ENCODE results near the gene DLGAP1. TPM values are rescaled to one million over a fixed set of nuclear protein-coding genes. Genes with fewer than 3 reads are reported as not detected.
A peak's percentile ranks its signal among the peaks of the same experiment; 100 is the strongest.

The DLGAP1 gene
- total RNA-seq, 1 donor from 2014 or later, result 4.4 TPM

DNA sequence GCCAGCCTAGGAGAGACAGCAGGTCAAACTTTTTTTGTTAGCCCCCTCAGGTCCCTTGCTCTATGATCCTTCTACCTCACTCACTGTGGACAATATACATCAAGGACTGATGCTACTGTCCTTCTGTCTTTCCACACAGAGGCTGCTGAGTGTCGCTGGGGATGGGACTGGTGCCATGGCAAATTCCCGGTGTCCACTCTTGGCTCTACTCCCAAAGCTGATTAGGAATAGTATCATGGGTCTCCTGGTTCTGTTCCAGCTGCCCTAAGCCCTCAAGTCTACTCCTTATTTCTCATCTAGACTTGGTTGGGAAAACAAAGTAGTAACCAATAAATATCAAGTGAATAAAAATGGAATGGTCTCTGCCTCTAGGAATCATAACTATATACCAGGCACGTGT is 563.9 kb downstream of the DLGAP1 start:
- DNase-seq, result no peak

DNA sequence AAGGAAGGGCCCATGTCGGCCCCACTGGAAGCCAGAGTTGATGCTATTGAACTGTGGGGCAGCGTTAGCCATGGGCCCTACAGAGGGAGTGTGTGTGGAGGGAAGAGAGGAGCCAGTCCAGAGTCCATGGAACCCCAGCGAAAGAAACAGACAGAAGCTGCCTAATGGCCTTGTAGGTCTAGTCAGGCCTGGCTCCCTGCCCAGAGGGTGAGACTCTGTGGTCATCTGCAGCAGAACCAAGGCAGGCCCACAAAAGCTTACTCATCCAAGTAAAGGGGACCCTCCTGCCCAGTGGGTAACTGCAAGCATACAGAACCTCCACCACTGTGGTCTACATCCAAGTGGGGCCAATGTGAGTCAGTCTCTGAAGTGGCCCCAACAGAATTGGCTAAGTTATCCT is 565.3 kb downstream of the DLGAP1 start:
- DNase-seq, result no peak

DNA sequence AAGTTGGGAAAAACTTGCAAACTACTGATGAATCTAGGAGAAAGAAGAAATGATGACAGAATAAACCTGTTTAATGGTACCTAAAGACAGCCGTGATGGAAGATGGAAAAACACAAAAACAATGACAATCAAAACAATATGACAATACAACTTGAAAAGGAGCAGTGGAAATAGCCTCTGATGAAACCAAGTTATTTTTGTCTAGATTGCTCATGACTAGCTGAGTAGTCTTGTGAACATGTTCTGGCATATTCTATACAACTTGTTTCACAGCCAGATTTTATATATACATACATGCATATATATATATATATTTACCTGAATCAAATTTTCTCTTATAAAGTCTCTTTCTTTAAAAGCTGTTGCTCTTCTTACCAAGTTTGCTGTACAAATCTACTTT is 566.0 kb downstream of the DLGAP1 start:
- no peak for DNase-seq

DNA sequence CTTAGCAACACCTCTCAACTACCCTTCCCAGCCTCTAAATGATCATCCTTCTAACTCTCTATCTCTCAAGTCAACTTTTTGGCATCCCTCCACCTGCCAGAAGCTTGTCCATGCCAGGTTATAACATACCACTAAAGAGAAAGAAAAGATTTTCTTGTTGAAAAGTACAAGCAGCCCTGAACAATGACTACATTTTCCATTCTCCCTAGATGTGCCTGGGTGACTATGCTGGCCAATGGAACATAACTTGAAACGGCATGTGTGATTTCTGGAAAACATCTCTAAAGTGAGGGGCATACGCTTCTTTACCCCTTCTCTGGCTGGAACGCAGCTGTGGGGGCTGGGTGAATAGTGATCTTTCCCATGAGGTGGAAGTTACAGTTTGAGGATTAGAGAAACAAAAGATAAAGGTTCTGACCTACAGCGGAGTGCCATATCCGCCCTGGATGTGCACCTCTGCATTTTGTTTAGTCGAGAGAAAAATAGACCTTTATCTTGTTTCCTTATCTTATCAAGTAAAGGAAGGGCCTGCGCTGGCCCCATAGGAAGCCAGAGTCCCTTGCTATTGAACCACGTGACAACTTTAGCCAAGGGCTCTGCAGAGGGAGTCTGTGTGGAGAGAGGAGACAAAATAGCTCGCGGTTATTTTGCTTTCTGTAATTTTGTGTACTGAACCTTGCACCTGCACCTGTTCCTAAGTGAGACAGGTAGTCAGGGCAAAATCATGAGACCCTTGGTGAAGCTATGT is 568.4 kb downstream of the DLGAP1 start:
- DNase-seq, result no peak

DNA sequence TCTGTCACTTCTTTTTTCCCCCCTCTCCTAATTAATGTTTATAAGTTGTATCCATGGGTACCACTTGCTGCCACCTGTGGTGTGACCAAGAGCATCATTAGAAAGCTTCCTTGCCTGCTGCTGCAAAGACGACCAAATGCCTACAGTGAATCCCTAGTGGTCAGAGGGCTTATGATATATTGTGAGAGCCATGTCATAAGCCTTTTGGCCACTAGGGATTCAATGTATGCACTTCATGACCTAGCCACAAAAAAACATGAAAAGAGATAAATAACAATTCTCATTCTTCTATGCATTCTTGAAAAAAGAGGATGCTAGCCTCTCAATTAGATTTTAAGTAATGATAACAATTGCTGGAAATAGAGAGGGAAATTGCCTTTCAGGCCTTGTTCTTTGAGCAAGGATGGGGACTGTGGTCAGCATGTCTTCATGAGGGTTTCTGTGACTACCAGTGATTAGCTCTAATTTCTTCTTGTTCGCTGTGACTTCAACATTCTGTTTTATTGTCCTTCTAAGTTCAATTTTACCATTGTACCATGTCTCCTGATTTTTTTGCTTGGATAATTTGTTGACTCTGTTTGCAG is 569.8 kb downstream of the DLGAP1 start:
- no peak for DNase-seq

DNA sequence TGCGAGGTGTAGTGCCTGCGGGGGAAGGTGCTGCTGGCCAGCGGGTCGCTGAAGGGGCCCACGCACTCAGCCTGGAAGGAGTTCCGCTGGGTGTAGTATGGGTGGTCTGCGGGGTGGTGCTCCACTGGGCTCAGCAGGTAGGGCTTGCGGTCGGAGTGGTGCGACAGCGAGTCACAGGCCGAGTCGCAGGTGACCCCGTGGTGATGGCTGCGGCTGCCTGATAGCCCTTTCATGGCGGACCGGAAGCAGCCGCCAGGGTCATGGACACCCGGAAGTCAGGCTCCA is 575.3 kb downstream of the DLGAP1 start:
- DNase-seq, result no peak

DNA sequence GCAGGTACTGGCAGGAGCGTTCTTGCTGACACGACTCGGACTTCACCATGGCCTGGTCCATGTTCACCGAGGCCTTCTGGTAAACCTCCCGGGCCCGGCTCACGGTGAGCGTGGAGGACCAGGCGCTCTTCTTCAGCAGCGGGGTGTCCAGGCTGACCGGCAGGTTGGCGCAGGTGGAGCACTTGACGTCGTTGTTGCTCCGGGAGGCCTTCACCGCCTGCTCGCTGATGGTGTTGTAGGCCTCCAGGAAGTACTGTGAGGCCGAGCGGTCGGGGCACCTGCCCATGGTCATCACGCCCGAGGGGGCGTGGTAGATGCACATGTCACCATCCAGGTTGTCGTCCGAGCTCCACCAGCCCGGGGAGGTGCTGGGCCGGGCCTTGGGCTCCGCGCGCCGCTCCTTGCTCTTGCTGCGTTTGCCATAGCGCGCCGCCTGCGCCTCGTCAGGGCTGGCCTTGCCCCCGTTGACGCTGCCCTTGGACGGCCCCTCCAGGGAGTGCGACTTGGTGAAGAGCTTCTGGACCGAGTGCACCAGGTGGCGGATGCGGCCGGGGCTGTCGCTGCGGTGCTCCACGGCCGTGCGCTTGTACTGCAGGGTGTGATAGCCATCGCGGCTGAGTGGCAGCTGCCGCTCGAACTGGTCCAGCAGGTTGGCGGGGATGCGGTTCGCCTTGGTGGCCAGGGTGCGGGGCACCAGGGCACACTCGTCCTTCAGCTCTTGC is 575.8 kb downstream of the DLGAP1 start:
- no peak for DNase-seq

DNA sequence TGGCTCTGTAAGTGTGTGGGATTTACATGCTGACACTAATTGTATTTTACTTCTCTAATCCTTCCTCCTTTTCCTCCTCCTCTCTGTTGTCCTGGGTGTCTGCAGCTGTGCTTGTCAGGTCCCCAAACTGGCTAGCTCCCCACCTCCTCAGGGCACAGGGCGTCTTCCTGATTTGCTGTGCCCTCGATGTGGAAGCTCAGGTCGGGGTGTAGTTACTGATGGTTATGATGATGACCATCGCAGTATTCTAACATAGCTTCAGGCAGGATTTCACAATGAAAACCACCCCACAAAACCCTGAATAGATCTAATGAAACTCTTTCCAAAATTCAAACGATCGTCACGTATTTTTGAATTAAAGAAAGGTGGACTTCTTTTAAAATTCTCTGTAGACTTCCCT is 576.7 kb downstream of the DLGAP1 start:
- DNase-seq, result no peak

DNA sequence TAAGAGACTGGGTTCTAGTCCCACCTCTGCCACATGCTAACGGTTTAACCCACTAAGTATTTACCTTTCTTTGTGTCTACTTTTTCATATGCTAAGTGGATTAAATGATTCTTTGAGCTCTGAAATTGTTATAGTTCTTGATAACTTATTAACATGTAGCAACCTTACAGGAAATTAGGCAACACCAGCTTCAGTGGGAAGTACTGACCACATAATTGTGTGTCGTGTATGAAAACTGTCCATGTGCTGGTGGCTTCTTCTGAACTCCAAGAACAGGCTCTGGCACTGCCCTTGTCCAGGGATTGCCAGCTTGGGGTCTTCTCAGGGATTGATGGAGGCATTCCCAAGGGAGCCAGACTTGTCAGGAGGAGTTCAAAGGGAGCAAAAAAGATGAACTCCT is 577.4 kb downstream of the DLGAP1 start:
- no peak for DNase-seq

DNA sequence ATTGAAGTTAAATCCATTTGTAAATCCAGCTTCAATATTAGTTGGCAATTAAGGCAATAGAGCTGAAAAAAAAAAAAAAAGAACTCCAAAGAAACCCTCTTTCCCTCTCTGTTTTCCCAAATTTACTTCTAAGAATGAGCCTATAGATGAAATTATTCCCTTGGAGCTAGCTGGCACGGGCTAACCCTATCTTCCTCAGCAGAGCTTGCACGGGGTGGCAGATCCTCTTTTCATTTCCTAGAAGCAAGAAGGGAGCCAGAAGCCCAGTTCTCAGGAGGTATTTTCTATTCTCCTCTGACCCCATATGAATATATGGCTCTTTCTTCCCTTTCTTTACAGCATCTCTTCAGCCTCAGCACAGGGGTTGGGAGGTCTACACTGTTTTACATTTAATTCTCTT is 579.1 kb downstream of the DLGAP1 start:
- DNase-seq, result no peak

DNA sequence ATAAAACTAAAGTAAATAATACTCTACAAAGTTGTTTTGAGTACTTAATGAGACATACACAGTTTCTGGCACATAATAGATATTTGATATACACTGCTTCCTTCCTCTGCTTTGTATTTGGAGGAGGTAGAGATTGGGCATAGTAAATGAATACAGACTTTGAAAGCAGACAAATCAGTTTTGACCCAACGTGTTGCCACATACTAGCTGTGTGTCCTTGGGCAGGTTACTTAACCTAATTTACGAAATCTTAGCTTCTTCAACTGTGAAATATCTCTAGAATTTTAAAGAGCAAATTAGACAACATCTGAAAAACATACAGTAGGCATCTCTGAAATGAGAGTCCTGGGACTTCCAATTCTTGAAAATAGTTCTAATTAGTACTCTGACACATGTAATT is 579.7 kb downstream of the DLGAP1 start:
- no peak for DNase-seq

DNA sequence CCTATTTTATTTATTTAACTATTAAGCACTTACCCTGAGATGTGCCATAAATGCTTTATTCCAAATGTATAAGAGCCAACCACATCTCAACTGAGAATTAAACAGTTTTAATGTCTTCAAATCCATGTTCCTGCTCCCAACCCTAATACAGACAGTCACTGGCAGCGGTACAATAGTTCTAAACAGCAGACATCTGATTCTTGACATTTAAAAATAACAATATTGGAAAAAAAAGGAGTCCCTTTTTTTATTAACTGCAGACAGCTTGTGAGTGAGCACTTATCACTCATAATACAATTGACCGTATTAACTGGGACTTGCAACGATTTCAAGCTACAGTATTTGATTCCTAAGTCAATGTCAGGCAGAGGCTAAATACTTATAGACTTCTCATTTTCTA is 580.5 kb downstream of the DLGAP1 start:
- no peak for DNase-seq

DNA sequence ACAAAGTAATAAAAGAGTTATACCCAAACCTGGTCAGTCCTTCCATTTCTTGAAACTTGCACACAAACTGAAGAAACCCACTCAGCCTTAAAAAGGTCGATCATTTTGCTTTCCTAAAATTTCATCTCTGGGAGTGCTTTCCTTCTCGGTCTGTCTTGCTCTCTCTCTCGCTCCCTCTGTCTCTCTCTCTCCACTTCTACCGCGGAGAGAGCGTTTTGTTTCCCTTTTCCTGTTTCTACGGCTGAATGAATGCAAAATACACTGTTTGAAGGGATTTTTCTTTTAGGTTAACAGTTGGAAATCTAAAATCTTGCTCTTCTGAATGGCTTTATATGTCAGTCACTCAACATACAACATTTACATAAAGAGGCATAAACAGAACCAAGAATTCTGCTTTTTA is 581.0 kb downstream of the DLGAP1 start:
- peak; percentile 10 for DNase-seq

DNA sequence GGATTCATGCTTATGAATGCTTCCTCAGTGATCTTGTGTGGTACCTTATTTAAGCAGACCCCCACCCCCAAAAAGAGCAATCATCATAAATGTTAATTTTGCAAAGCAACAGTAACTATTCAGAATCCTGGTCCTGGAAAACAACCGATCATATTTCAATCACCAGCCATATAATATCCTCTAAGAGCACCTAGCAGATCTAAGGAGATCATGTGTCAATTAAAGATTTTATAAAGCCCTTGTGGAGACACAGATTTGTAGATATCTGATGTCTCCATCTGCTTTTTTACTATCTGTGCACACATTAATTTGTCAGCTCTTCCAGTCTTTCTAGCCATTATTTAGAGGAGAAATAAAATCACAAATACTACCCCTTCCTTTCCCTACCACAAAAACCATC is 581.4 kb downstream of the DLGAP1 start:
- DNase-seq, result no peak

DNA sequence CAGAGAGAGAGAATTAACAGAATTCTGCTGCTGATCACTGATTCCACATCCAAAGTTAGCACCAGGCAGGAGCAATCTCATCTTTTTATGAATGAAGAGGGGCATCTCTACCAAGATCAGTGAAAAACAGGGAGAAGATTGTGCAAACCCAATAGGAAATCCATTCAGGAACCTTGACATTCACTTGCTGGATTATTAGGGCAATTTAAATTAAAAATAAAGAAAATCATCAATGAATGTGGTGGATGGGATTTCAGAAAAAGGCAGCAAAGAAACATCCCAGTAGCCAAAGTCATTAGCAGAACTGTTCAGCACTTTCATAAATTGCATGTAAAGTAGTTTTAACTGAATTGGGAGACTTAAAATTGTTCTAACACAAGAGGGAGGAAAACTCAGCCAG is 581.9 kb downstream of the DLGAP1 start:
- no peak for DNase-seq

DNA sequence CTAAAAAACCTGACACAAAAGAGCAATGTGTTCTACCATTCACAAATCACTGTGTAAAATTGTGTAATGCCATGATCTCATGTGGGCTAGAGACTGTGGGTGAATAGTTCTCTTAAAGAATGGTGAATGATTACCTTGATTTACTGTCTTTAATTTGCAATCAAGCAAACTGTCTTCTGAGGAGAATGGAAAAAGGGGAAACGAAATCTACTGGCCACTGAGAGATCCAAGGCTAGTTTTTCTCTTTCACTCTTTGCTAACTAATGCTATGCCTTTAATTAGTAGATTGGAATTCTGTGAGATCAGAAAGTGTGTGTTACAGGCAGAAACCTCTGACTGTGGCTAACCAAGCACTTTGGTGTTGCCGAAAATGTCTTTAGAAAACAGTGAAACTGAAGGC is 582.5 kb downstream of the DLGAP1 start:
- no peak for DNase-seq

DNA sequence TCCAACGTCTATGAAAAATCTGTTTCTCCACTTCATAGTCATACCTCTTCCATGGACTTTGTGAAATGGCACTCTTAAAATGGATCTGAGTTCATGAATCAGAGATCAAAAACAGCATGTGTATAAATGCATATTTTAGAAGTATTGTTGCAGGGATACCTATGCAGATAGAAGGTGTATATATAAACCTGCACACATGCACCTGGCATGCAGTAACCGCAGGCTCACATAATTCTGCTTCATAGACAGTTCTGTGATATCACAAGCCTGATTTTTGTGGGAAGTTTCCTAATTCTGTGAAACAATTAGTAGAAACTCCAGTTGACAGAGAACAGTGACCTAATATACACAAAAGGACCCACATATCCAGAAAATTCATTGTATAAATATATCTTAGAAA is 583.4 kb downstream of the DLGAP1 start:
- no peak for DNase-seq

DNA sequence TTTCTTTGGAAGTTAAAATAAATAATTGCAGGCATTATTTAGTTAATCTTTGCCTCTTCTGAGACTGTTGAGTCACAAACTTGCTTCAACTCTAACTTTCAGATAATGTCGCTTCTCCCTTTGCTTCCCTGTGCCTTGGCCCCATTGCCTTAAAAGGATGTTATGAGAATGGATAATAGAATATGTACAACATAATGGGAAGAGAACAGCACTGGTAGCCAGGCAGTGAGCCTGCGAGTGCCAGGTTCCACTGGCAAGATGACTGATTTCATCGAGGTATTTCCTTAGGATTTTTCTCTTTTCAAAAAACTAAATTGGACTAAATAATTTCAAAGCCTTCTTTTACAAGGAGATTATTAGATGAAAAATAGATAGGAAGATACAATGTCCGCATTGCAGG is 584.2 kb downstream of the DLGAP1 start:
- no peak for DNase-seq

DNA sequence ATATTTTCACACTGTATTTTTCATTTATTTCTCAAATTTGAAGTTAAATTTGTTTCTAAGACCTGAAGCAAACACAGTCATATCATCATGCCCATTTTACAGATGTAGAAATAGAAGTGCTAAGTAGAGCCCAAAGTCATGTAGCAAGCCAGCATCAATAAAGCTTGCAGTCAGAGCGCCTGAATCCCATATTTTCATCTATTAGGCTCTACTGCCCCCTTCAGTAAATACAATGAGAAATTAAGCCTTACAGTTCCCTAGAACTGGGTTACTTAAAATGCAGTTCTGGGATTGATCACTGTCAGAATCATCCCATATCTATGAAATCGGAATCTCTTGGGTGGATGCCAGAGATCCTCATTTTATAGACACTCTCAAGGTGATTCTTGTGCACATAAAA is 585.3 kb downstream of the DLGAP1 start:
- DNase-seq, result peak; percentile 59

DNA sequence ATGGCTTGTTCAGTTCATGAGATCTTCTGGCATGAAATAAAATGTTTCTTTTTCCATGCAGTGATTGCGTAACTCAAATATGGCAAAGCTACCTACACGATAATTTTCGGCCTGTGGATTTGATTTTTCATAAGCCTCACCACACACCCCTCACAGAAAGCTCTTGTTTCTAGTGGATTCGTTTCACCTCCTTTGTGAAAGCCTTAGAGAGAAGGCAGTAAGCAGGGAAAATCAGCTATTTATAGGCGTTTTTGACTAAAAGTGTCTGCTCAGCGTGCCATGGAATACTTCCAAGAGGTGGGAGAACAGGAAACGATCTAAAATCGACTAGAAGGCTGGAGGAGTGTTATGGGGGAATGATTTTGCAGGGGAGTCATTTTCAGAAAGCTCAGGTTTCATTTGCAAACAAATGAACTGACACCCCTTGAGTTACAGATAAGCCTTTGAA is 587.2 kb downstream of the DLGAP1 start:
- peak; percentile 49 for DNase-seq

DNA sequence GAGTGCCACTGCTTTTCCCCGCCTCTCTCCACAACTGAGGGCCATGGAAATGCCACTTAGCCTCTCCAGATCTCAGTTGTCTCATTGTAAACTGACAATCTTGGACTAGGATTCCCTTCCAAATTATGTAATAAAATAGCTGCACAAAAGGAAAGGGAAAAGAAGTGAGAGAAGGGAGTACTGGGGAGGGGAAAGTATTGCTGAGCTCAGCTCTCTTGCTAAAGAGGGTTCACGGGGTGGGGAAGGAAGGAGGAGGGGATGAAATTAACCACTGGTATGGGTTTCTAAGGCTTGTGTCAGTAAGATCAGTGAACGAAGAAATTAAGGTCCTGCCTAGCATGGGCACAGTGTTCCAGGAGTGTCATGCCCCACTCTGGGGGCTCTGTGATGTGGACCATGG is 587.9 kb downstream of the DLGAP1 start:
- no peak for DNase-seq

DNA sequence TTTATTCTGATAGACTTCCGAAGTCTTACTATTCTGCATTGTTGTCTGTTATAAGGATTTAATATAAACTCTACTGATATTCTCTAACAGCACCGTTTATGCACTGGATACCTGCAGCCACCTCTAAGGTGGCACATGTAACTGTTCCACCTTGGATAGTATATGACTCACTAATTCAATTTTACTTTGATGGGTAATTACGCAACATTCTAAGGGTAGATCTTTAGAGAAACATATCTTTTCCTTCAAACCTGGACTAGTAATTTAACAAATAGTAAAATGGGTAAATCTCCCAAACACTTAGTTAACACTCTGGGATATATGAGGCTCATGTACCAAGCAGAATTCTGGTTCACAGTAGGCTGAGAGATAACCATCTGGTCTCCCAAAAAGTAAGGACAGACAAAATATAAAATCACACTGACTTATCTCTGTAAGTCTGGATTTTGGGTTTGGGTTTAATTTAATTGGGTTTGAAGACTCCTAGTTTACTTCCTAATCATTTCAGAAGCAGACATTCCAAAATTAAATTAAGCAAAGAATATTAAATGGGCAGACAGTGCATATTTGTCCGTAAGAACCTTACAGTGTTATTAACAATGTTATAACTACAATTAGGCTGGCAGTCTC is 590.3 kb downstream of the DLGAP1 start:
- no peak for DNase-seq

DNA sequence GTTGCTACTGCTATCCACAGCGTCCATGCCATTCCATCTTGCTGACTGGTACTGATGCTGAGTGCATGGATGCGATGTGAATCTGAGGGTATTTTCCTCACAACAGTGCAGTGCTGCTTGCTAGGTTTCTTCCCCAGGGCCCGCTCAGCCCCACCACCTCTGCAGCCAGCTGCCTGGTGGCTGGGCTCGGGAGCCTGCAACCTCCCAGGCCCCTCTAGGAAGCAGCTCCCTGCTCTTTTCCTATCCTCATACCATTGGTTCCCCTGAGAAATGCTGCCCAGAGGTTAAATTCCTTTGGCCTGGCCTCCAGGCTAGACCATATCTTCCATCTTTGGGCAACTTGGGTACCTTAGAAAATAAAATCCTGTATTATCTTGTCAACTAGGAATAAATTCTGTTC is 591.5 kb downstream of the DLGAP1 start:
- no peak for DNase-seq

DNA sequence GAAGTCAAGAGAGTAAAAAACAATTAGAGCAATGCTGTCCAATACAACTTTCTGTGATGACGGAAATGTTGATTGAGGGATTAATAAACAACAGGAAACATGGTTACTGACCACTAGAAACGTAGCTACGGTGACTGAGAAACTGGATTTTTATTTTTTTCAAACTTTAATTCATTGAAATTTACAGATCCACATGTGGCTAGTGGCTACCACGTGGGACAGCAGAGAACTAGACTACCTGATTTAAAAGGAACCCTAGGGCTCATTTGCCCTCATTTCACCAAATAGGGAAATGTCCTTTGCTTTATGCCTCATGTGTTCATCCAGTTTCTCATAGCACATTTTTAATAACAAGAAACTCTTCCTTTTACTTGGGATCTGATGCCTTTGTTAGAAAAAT is 592.1 kb downstream of the DLGAP1 start:
- DNase-seq, result no peak

Measured in tongue (tissue), 2 donors.